NCI-H526 (cell line): ENCODE results near the gene DPYSL4.

Experiments used
- DNase-seq, 2 experiments: peaks; one replicate each; lab custom pipeline; 2025; lab: John Stamatoyannopoulos, UW

DPYSL4 gene

DNA sequence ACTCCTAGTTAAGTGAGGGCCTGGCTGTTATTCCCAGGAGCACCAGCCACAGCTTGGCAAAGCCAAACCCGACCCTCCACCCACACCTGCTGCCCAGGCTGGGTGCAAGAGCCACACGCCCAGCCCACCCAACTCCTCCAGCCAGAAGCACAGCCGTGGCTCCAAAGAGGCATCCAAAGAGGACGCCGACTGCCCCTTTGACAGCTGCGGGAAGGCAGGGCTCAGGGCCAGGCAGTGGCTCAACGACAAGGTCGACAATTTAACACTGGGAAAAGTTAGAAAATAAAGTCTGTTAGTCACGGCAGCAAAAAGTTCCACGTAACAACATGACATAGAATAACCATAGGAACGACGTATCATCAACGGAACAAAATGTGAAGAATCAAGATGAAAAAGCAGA, 54.3 kb downstream of the DPYSL4 start:
- DNase-seq, result no peak

- DNase-seq, result no peak
These were observed 54.7 kb downstream of the DPYSL4 start for GRCh38 chr10:132241496-132241895.

GRCh38 chr10:132242103-132242840, 55.5 kb downstream of the DPYSL4 start:
- no peak for DNase-seq

DNA sequence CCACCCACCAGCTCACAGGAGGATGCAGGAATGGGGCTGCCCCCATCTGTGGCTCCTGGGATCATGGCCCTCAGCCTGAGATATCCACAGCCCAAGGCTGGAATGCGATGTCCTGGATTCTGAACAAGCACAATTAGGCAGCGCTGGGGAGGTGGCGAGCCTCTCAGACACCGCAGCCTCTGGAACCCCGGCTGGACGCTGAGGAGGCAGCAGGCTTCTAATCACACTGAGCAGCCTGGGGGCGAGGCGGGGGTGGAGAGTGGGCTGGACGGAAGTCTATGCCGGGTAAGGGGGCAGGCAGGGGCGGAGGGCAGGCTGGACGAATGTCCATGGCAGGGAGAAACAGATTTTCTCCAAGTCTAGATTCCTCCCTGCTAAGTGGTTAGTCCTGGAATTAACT, 56.4 kb downstream of the DPYSL4 start:
- no peak for DNase-seq

- no peak for DNase-seq
These were observed 56.9 kb downstream of the DPYSL4 start for GRCh38 chr10:132243626-132244025.

DNA sequence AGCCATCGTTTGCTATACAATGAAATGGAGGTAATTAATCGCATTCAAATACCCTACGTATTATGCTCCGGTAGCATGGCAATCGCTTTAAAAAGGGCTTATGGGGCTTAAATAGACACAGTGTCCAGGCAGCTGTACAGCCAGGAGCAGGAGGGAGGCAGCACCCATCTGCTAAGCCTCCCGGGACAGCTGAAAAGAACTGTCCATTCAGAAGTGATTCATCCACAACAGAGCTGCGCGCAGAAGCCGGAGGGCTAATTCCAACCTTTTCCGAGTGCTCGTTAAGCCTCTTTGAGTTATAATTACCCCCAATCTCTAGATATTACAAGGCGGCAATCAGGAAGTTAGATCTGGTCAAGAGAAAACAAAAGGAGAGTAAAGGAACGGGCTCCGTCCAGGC, 58.3 kb downstream of the DPYSL4 start:
- no peak for DNase-seq

DNA sequence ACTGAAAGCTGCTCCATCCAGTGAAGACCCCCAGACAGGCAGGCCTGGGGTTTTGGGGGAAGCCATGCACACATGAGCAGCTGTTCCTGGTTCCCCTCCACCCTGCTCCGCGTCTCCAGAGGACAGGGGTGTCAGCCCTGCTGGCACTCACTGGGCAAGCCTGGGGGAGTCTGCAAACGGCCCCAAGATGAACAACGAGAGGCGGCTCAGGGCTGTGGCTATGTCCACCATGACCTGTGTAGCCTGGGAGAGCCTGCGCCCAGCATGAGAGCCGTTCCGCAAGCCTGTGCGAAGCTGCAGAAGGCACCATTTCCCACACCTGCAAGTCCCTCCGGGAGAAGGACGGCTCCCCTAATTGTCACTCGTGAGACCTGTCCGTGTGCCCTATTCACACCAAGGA, 59.5 kb downstream of the DPYSL4 start:
- DNase-seq, result no peak

GRCh38 chr10:132247943-132248342, 61.2 kb downstream of the DPYSL4 start:
- no peak for DNase-seq

DNA sequence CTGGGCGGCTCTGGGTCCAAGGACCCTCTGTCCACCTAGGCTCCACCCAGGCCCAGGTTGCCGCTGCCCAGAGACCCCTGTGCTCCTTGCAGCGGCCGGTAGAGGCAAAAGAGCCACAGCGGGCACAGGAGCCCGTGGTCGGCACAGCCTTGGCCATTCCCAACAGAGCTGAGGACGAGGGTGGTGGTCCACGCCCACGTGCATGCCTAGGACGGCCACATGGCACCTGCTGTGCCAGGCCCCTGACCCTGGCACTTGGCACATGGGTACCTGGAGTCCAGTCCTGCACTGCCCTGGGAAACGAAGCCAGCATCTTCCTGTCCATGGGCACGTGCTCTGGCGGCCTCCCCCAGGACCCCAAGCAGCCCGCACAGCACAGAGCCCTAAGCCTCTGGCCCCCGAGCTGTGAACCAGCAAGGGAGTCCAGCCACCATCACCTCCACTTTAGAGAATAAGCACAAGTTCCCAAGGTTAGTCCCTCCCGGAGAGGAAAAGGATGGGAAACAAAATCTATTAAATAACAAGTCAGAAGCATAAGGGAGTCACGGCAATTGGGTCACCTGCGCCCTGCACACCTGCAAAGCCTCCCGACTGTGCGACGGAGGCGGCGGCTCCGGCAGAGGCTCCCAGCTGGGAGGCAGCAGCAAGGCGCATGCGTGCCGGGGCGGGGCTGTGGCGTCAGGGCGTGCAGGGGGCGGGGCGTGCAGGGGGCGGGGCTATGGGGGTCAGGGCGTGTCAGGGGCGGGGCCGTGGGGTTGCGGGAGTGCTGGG, 61.9 kb downstream of the DPYSL4 start:
- DNase-seq, result peak in 1 of 2 experiments; percentile 81

GRCh38 chr10:132249226-132249724, 62.5 kb downstream of the DPYSL4 start:
- no peak for DNase-seq

- no peak for DNase-seq
These were observed 63.2 kb downstream of the DPYSL4 start for GRCh38 chr10:132249824-132250375.

- no peak for DNase-seq
These were observed 64.0 kb downstream of the DPYSL4 start for GRCh38 chr10:132250481-132251475.

DNA sequence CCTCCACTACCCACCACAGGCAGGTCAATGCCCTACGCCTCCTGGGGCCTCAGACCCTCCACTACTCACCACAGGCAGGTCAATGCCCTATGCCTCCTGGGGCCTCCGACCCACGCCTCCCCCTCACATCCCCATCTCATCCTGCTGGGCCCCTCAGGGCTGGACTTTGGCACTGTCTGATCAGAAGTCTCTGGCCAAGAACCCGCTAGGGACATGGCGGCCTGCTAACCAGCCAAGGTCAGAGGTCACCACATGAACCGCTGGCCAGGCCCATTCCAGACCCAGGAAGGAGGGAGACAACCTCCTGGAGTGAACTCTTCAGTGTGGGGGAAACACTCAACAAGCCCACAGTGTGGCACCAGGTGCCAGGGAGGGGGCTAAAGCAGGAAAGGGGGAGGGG, 65.2 kb downstream of the DPYSL4 start:
- DNase-seq, result no peak

DNA sequence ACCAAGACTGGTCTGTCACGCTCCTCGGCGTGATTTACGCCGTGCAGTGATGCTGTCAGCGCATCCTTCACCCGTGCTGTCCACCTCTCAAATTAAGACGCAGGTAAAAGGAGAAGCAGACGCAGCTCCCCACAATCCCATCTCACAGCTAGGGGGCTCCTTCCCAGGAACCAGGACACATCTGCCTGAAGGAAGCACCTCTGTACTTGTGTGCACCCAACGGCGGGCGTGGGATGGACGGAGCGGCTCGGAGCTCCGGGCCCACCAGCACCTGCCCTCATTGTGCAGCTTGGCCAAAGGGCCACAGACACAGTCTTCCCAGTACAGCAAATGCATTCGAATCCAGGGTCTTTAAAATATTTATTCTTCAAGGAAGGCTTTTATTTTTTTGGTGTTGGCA, 65.7 kb downstream of the DPYSL4 start:
- no peak for DNase-seq

GRCh38 chr10:132253092-132253687, 66.4 kb downstream of the DPYSL4 start:
- no peak for DNase-seq

- DNase-seq, result no peak
These were observed 68.1 kb downstream of the DPYSL4 start for GRCh38 chr10:132254841-132255240.
